ENCODE data around the gene CTSD.
"Not testable (repeated sequence)": the region's sequence is repeated elsewhere in the genome, so short reads cannot be mapped to it uniquely, and the experiment has no call there.

Gene CTSD

DNA sequence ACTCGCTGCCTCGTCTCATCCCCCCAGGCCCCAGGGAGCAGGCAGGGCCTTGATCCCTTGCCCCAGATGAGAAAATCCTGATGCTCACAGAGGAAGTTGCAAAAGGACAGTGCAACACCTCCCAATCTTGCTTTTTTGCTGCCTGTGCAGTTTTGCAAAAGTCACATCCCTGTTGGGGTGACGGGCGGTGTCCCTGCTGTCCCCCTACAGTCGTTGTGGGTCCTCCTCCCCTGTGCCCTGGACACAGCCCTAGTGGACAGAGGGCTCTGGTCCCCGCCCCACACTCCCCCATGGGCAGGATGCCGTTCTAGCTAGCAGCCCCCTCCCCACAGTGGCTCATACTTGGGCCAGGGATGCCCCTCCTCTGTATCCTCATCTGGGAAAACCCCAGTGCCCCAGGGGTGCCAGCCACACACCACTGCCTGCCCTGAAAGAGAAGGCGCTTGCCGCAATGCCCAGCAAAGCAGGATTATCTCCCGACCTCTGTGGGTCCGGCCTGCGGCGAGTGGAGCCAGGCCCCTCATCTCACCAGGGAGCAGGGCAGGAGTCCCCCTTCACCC lies 18.4 kb upstream of the CTSD start:
- DNase-seq, result no peak

DNA sequence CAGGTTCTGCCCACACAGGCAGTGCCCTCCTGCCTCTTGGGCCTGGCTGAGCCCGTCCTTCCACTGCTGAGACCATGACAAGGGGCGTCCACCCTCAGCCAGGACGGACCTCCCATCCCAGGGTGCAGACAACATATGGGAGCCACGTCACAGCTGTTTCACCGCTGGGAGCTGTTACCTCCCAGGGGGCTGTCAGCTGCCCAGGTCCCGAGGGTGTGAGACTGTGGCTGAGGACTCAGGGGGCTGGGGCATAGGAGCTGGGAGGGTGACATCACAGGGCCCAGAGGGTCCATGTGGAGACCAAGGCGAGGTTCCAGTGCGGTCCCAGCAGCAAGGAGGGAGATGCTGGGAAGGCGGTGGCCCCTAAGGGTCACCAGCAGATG lies 17.9 kb upstream of the CTSD start:
- DNase-seq, result no peak

DNA sequence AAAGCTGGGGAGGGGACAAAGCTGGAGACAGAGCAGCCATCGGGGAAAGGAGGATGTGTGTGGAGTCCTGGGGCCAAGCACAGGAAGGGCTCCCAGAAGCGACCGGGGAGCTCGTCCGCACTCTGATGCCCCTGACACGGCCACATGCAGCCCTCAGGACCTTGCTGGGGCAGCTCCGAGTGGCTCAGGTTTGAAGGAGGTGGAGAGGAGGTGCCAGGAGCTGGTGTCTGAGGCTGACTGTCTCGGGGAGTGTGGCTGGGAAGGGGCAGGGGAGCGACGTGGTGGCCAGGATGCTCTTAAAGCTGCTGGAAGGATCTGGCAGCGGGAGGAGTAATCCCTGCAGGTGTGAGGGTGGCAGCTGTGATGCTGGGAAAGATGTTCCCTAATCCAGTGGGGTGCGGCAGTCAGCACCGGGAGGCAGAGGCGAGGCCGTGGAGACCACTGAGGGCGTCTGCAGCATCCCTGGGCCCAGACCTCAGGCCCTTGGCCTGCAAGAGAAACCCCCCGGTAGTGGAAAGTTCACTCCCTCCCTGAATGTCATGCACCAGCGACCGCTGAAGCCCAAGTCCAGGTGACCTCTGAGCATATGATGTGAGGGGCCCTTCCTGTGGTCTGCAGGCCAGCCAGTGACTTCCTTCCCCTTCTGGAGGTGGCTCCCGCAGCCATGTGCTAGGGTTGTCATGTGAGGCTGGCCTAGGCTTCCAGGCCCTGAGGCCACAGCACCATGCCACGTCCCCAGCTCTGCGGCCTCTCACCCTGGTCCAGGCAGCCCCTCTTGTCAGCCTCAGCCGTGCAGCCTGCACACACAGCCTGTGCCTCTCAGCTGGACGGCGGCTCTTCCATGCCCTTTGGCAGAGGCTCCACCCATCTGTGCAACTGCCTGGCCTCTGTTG lies 17.2 kb upstream of the CTSD start:
- DNase-seq, result no peak

DNA sequence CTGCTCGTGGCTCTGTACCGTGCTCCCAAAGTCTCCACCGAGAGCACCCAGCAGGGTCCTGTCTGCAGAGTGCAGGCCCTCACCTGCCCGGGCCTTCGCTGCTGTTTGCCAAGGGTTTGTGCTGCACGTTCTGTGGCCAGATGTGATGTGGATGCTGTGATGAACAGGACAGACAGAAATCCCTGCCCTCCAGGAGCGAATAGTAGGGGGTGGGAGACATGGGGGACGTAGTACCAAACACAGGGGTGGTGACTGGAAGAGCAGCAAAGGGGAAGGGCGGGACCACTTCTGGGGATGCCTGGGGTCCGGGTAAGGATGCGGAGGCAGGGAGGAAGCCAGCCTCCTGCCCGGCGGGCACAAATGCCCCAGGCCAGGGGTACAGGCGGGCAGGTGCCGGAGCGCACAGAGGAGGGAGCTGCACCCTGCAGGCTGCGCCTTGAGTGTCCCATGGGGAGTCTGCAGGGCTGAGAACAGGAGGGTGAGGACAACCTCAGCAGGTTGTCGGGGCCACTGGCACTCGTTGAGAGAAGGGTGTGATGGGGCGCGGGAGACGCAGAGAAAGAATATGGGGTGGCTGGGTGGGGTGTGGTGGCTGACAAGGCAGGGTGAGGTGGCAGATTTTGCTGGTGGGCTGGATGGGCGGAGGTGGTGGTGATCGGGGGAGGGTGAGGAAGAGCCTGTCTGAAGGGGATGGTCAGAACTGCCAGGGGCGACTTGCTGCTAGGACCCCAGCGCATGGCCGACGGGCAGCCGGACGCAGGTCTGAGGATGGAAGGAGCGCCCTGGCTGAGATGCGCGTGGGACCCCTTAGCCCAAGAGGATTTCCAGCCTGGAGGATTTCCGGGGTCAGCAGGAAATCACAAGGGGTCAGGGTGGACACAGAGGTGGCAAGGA lies 16.3 kb upstream of the CTSD start:
- no peak for DNase-seq

DNA sequence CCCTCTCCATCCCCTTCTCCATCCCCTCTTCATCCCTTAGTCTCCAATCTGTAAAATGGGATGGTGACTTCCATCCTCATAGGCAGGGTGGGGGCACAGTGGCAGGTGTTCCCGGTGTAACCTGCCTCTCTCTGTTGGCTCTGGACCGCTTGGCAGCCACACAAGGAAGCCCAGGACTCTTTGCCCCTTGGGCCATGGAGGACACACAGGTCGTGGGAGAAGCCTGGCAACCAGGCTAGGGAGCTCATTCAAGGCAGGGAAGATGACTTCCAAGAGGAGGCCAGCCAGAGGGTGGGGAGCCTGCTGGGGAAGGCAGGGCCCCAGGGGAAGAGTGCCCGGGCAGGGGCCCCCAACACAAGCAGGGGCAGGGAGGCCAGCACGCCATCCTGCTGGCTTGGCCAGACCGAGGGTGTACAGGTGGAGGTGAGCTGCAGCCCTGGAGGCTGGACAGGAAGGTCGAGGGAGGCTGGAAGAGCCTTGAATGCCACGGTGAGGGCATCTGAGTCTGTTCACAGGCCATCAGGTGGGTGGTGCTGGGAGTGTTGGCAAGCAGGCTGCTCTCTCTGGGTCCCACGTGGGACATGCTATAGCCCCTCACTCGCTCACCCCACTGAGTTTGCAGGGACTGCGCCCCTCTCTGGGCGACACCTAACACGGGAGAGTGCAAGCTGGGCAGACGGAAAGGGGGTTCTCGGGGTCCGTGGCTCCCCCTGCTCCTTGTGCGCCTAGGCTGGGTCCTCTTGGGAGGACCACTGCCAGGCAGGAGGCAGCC lies 15.5 kb upstream of the CTSD start:
- DNase-seq, result no peak

DNA sequence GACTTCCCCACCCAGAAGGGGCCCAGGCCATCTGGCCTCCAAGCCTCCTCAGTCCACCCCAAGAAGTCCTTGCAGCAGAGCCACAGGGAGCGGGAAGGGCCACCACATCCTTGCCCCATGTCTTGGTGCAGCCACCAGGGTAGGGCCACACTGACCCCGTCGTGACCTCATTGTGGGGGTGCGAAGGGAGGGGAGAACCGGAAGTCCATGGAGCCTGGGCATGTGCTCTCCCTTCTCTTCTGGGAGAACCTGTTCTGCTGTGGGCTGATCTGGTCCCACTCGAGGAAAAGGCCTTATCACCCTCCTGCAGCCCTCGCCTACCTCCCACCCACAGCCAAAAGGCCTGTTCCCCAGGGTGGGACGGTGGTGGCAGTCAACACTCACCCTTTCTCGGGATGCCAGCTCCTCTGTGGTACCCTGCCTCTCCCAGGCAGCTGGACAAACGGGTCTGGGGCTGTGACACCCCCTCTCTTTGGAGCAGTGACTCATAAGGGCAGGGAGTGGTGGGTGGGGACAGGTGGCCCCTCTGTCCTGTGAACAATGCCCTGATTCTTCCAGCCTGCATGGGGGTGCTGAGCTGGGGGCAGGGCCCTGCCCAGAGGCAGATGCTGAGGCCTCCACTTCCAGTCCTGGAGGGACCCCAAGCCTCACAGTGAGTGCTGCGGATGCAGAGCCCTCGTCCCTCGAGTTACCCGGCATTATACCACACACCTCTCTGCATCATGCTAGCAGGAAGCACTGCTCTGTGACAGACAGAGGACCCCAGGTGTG lies 14.6 kb upstream of the CTSD start:
- no peak for DNase-seq

DNA sequence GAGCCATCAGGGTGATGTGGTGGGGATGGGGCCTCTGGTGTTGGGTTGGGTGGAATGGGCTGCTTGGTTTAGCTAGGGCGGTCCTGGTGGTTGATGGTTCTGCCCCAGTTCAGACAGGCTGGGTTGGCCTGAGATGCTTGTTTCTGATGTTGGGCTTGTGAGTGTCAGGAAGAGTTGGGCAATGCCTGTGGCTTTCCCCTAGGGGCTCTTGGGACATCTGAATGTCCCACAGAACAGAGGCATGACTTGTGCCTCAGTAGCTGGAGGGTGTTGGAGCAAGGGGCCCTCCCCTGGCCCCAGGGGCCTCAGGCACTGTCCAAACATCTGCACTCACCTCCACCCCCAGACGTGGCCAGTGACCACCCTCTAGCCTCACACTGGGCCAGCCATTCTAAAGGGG lies 14.0 kb upstream of the CTSD start:
- DNase-seq, result no peak

DNA sequence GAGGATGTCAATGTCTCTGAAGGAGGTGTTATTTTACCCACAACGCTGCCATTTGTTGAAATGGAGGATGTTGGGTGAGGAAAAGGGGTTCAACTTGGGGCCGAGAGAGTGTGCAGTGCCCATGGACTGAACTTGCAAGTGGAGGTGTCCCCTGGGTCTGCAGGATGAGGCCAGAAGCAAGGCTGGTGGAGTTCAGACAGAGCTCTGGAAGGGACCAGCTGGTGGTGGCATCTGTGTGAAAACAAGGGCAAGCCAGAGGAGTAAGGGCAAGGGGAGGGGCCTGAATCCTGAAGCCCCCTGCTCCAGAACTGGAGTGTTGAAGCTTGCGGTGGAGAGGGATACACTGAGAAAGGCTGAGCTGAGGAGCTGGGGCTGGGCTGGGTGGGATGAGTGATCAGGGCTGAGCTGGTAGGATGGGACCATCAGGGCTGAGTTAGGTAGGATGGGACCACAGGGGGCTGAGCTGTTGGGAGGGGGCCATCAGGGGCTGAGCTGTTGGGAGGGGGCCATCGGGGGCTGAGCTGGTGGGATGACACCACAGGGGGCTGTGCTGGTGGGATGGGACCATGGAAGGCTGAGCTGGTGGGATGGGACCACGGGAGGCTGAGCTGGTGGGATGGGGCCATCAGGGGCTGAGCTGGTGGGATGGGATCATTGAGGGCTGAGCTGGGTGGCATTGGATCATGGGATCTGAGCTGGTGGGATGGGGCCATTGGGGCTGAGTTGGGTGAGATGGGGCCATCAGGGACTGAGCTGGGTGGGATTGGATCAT lies 13.4 kb upstream of the CTSD start:
- DNase-seq, result no peak

DNA sequence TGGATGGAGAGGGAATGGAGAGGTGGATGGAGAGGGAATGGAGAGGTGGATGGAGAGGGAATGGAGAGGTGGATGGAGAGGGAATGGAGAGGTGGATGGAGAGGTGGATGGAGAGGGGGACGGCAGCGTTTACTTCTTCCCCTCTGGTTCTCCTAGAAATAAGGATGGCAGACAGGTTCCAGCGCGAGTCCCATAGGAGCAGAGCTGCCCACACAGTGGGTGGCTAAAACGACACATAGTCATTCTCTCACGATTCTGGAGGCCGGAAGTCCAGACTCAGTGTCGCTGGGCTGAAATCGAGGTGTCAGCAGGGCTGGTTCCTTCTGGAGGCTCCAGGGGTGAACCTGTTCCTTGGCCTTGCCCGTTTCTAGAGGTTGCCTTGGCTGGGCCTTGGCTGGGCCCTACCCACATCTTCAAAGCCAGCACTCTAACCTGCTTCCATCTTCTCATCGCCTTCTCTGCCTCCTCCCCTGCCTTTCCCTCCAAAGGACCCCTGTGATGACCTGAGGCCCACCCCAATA lies 12.7 kb upstream of the CTSD start:
- no peak for DNase-seq

DNA sequence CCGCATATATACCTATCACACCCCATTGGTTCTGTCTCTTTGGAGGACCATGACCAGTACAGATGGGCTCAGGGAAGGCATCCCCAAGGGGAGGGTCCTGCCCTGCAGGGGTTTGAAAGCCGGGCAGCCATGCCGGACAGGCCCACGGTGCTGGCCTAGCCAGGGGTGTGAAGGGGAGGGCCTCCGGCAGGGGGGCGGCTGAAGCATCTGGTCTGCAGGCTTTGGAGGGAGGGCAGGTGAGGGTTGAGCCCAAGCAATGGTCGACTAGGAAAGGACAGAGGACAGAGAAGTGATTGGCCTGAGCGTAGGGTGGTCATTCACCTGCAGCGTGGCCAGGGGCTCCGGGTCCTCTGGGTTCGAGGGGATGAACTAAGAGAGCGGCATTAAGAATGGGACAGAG lies 11.2 kb upstream of the CTSD start:
- no peak for DNase-seq

DNA sequence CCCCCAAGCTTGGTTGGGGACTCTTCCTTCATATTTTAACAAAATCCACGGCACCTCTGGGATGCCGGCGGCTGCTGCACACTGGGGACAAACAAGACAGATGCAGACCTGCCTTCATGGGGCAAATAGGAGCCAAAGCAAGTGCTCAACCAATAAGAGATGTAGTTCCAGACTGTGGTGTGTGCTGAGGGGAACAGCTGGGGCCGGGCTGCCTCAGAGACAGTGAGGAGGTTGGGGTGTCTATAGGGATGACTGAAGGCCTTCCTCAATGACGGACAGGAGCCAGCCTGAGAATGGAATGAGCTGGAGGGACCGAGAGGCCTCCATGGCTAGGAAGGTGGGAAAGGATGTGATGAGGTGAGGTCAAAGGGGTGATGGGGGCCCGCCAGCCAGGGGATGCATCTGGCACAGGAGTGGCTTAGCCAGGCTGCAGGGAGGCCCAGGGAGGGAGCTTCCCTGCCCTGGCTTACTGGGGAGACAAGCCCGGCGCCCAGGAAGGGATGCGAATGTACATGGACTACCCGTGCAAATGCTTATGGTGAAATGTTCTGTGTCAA lies 10.3 kb upstream of the CTSD start:
- DNase-seq, result no peak

DNA sequence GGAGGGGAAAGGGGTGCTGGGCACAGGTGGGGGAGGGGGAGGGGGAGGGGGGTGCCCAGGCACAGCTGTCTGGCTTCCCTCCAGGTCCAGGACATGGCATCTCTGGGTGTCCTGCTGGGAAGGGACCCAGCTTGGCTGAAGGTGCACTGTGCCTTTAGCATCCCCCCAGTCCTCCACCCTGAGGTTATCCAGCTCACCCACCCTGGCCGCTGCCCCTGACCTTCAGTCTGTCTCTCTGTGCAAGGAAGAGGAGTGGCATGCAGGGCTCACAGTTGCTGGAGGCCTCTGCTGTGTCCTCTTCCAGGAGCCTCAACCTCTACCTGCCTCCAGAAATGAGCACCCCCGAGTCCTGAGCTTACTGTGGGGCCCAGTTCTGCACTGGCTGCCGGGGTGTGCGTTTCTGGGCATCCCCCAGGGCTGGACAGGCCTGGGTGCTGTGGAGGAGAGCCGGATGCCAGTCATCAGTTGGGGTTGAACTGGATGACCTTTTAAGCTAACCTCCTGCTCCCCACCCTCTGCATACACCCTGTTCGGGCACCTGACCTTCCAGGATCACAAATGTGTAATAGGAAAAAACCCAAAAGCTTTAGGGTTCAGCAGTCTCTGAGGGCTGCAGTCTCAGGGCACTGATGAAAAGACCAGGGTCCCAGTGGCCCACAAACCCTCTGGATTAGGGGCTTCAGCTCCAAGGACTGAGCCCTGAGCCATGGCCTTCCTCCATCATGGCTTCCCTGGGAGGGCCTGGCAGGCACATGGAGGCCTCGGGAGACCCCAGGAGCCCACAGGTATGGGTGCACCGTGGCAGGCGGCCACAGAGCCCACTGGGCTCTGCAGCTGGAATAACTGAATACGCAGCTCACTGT lies 9.6 kb upstream of the CTSD start:
- no peak for DNase-seq

DNA sequence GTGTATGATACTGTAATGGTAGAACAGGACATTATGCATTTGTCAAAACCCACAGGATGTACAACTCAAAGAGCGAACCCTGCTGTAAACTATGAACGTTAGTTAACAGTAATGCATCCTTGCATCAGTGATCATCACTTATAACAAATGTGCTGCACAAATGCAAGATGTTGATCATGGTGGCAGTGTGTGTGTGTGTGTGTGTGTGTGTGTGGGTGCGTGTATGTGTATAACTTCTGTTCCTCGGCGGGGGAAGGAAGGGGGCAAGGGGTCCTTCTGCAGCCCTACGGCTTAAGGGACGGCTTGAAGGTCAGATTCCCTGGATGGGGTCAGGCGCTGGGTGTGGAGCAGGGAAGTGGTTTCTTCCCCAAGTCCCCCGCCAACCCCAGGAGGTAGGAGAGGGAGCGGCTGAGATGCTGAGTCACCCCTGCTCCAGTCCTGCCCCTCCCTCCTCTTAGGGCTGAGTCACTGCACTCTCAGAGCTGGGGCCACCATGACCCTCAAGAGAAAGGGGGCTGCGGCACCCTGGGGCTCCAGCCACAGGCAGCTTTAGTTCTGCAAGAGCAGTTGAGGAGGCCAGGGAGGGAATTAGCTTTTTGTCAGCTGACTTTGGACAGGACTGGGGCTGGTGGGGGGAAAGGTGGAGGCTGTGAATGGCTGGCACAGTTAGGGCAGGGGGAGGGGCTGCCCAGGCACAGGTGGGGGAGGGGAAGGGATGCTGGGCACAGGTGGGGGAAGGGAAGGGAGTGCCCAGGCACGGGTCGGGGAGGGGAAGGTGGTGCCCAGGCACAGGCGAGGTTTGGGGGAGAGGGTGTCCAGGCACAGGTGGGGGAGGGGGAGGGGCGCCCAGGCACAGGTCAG lies 8.8 kb upstream of the CTSD start:
- no peak for DNase-seq

DNA sequence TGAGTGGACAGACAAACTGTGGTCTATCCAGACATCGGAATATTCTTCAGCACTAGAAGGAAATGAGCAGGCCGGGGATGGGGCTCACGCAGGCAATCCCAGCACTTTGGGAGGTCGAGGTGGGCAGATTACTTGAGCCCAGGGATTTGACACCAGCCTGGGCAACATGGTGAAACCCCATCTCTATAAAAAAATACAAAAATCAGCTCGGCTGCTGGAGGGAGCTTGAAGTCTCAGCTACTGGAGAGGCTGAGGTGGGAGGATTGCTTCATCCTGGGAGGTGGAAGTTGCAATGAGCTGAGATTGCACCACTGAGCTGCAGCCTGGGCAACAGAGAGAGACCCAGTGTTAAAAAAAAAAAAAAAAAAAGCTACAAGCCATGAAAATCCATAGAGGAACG lies 8.0 kb upstream of the CTSD start:
- DNase-seq, result no peak

DNA sequence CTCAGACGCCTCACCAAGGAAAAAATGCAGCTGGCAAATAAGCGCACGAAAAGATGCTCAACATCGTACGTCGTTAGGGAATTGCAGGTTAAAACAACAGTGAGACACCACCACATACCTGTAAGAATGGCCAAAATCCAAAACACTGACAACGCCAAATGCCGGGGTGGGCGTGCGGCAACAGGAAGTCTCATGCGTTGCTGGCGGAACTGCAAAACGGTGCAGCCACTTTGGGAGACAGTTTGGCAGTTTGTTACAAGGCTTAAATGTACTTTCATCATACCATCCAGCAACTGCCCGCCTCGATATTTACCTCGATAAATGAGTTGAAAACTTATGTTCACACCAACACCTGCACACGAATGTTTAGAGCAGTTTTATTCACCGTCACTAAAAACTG lies 7.5 kb upstream of the CTSD start:
- DNase-seq, result no peak

DNA sequence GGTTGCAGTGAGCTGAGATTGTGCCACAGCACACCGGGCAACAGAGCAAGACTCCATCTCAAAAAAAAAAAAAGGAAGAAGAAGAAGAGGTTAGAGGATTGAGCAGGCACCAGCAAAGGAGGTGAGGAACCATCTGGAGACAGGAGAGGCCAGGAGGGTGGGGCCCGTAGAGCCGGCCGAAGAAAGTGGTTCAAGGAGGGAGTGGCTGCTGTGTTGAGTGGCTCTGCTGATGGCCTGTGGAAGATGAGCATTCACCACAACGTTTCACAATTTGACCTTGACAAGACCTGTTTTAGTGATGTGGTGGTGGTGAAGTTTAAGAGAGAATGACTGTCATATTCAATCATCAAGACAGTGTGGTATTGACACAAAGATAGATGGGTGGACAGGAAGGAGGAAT lies 6.8 kb upstream of the CTSD start:
- no peak for DNase-seq

DNA sequence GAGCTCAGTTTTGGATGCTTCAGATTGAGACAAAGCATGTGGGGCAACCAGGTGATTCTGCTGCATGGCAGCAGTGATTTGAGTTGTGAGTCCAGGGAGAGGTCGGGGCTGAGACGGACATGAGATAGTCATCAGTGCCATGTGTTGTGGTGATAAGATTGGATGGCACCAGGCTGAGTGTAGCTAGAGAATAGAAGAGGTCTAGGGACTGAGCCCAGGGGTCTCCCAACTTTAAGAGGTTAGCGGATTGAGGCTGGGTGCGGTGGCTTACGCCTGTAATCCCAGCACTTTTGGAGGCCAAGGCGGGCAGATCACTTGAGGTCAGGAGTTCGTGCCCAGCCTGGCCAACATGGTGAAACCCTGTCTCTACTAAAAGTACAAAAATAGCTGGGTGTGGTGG lies 6.3 kb upstream of the CTSD start:
- DNase-seq, result no peak

DNA sequence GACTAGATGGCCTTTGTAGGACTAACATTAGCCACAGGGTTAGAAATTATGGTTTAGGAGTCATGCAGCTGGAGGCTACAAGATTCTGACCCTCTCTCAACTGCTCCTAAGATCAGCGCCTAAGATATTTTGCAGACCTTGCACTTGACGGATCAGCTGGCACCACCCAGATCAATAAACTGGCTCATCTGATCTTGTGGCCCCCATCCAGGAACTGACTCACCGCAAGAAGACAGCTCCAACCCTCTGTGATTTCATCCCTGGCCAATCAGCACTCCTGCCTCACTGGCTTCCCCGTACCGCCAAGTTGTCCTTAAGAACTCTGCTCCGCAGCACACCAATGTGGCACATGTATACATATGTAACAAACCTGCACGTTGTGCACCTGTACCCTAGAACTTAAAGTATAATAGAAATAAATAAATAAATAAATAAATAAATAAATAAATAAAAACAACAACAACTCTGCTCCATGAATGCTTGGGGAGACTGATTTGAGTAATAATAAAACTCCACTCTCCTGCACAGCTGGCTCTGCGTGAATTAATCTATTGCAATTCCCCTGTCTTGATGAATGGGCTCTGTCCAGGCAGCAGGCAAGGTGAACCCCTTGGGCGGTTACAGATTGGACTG lies 5.7 kb upstream of the CTSD start:
- DNase-seq, result not testable (repeated sequence)
